SK-N-MC (cell line): ENCODE results near the gene CMTM2.

ENCODE experiments used
- EZH2 ChIP-seq: fragments of 200-600 bp; sonication (generic); IDR thresholded peaks from one replicate; pipeline ENCODE4 v1.6.1; 2017; ENCODE audit warnings: antibody characterized with exemption
- POLR2AphosphoS5 ChIP-seq: IDR thresholded peaks from 2 replicates; pipeline ENCODE4 v1.6.1; 2012; ENCODE audit warnings: mild to moderate bottlenecking, low read depth, low read length, borderline replicate concordance

- TF ChIP-seq POLR2AphosphoS5 = no peak
- no peak for TF ChIP-seq EZH2
These were observed 15.5 kb downstream of the CMTM2 start for GRCh38 chr16:66594739-66595138.
